Activated CD4-positive, alpha-beta memory T cell treated with anti-CD3 and anti-CD28 coated beads for 36 hours (primary cell): ENCODE results near the gene ZC3H10. TPM values are rescaled to one million over a fixed set of nuclear protein-coding genes. Genes with fewer than 3 reads are reported as not detected.

Experiments used
- total RNA-seq, 2 experiments: library from RNA; stranded (reverse); gene quantifications; one replicate each; pipeline ENCODE4 v1.2.3, GENCODE V29; 2021

ZC3H10 gene
- total RNA-seq, 2 experiments from 2014 or later, result 5.1 to 7.2 TPM

Other genes with a start within 250 kb of the ZC3H10 start
- 10 to 100 TPM; 31.6 to 33.0 TPM for gene PYM1, start 190.4 kb upstream of the ZC3H10 start, total RNA-seq
- gene DGKA, start 187.1 kb upstream of the ZC3H10 start, total RNA-seq, result 100 to 1,000 TPM; 348 to 383 TPM
- 1 to 10 TPM in 1 of 2 experiments, under 1 TPM in 1; 0.94 to 1.5 TPM for gene PMEL, start 152.2 kb upstream of the ZC3H10 start, total RNA-seq
- gene CDK2, start 151.4 kb upstream of the ZC3H10 start, total RNA-seq, result 100 to 1,000 TPM; 121 to 127 TPM
- gene RAB5B, start 144.2 kb upstream of the ZC3H10 start, total RNA-seq, result 10 to 100 TPM; 44.8 to 46.4 TPM
- gene SUOX, start 121.0 kb upstream of the ZC3H10 start, total RNA-seq, result 1 to 10 TPM; 2.4 to 2.7 TPM
- gene IKZF4, start 97.2 kb upstream of the ZC3H10 start, total RNA-seq, result 10 to 100 TPM; 14.4 to 15.1 TPM
- gene RPS26, start 76.3 kb upstream of the ZC3H10 start, total RNA-seq, result 10 to 100 TPM; 28.1 to 40.7 TPM
- gene ERBB3, start 38.1 kb upstream of the ZC3H10 start, total RNA-seq, result under 1 TPM; 0.82 to 0.86 TPM
- 100 to 1,000 TPM; 399 to 410 TPM for gene PA2G4, start 13.7 kb upstream of the ZC3H10 start, total RNA-seq
- 1,000 to 10,000 TPM; 5,210 to 5,251 TPM for gene RPL41, start 1.6 kb upstream of the ZC3H10 start, total RNA-seq
- 100 to 1,000 TPM; 142 to 146 TPM for gene ESYT1, start 10.0 kb downstream of the ZC3H10 start, total RNA-seq
- 10 to 100 TPM; 63.8 to 70.8 TPM for gene MYL6B, start 34.3 kb downstream of the ZC3H10 start, total RNA-seq
- 1,000 to 10,000 TPM; 1,196 to 1,215 TPM for gene MYL6, start 40.1 kb downstream of the ZC3H10 start, total RNA-seq
- 100 to 1,000 TPM in 1 of 2 experiments, 10 to 100 TPM in 1; 96.4 to 103 TPM for gene SMARCC2, start 71.2 kb downstream of the ZC3H10 start, total RNA-seq
- gene RNF41, start 103.7 kb downstream of the ZC3H10 start, total RNA-seq, result 10 to 100 TPM; 28.2 to 31.2 TPM
- gene NABP2, start 106.1 kb downstream of the ZC3H10 start, total RNA-seq, result 10 to 100 TPM; 62.0 to 62.2 TPM
- 1 to 10 TPM in 1 of 2 experiments, under 1 TPM in 1; 0.59 to 1.7 TPM for gene SLC39A5, start 111.8 kb downstream of the ZC3H10 start, total RNA-seq
- gene ANKRD52, start 140.1 kb downstream of the ZC3H10 start, total RNA-seq, result 10 to 100 TPM; 34.1 to 37.0 TPM
- 1 to 10 TPM; 6.3 to 7.0 TPM for gene COQ10A, start 148.7 kb downstream of the ZC3H10 start, total RNA-seq
- gene CS, start 182.1 kb downstream of the ZC3H10 start, total RNA-seq, result 100 to 1,000 TPM; 304 to 309 TPM
- 10 to 100 TPM; 74.7 to 91.6 TPM for gene CNPY2, start 197.7 kb downstream of the ZC3H10 start, total RNA-seq
- gene PAN2, start 215.7 kb downstream of the ZC3H10 start, total RNA-seq, result 10 to 100 TPM; 49.0 to 51.2 TPM
- 10 to 100 TPM; 47.6 to 48.5 TPM for gene IL23A, start 220.6 kb downstream of the ZC3H10 start, total RNA-seq
- 100 to 1,000 TPM; 125 to 139 TPM for gene STAT2, start 241.8 kb downstream of the ZC3H10 start, total RNA-seq
- gene APOF, start 244.6 kb downstream of the ZC3H10 start, total RNA-seq, result not detected